ENCODE measurements around the gene RRAGA. TPM values are rescaled to one million over a fixed set of nuclear protein-coding genes. Genes with fewer than 3 reads are reported as not detected.

The RRAGA gene
- total and polyA plus RNA-seq, 5 donors from 2014 or later = 36.0 to 145 (median 123) TPM

GRCh38 chr9:19049917-19050636 lies 850 bp downstream of the RRAGA start:
- Mint-ChIP-seq H3K4me1 (peaks cover 17 to 57% (median 30%) of the 10 kb centered on the region in 4 donors), H3K36me3 (no peaks in the 10 kb centered on the region), H3K27ac (peak overlapping the region; percentile 98 to 100 (median 99)), H3K27me3 (no peaks in the 10 kb centered on the region), H3K4me3 (peak overlapping the region; percentile 93 to 97 (median 96)), H3K9me3 (no peaks in the 10 kb centered on the region)
- ATAC-seq (ENCODE audit: low read depth in 2 of 2) (no peak), DNase-seq (peak in 2 of 3 donors; percentile 11 to 38)
- H3K4me3 ChIP-seq (ENCODE audit: low read depth, low read length) = peak overlapping the region; percentile 90
- H3K9me3 ChIP-seq (ENCODE audit: control insufficient read depth in 2 of 2, low read length in 2 of 2) = no peaks in the 10 kb centered on the region
- no peaks in the 10 kb centered on the region for H3K36me3 ChIP-seq (ENCODE audit: control insufficient read depth, insufficient read depth, low read length)
- no peaks in the 10 kb centered on the region for H3K27me3 ChIP-seq (ENCODE audit: control insufficient read depth, insufficient read depth, low read length)
- peak overlapping the region; percentile 95 for H3K27ac ChIP-seq (ENCODE audit: insufficient read depth, low read length, poor library complexity, severe bottlenecking)
- H3K4me1 ChIP-seq (ENCODE audit: control insufficient read depth, insufficient read depth, low read length, poor library complexity, severe bottlenecking) = peaks cover 33% of the 10 kb centered on the region

- Histone ChIP-seq H3K36me3 (ENCODE audit: control insufficient read depth, insufficient read depth, low read length) (no peaks in the 10 kb centered on the region), H3K27ac (ENCODE audit: insufficient read depth, low read length, poor library complexity, severe bottlenecking) (peak overlapping the region; percentile 95), H3K9me3 (ENCODE audit: control insufficient read depth in 2 of 2, low read length in 2 of 2) (no peaks in the 10 kb centered on the region), H3K27me3 (ENCODE audit: control insufficient read depth, insufficient read depth, low read length) (no peaks in the 10 kb centered on the region), H3K4me3 (ENCODE audit: low read depth, low read length) (peak overlapping the region; percentile 90), H3K4me1 (ENCODE audit: control insufficient read depth, insufficient read depth, low read length, poor library complexity, severe bottlenecking) (peaks cover 33% of the 10 kb centered on the region)
- Mint-ChIP-seq H3K4me3 (peak overlapping the region; percentile 93 to 97 (median 96)), H3K36me3 (peaks cover 4% of the 10 kb centered on the region), H3K9me3 (no peaks in the 10 kb centered on the region), H3K27ac (peak overlapping the region; percentile 63 to 99 (median 98)), H3K4me1 (peaks cover 17 to 59% (median 32%) of the 10 kb centered on the region in 4 donors), H3K27me3 (no peaks in the 10 kb centered on the region)
- peak in 2 of 3 donors; percentile 14 to 41 for DNase-seq
- no peak for ATAC-seq (ENCODE audit: low read depth in 2 of 2)
Measured at GRCh38 chr9:19050637-19051591, 1.7 kb downstream of the RRAGA start.

- Histone ChIP-seq H3K27ac (ENCODE audit: insufficient read depth, low read length, poor library complexity, severe bottlenecking) (no peak overlapping the region), H3K27me3 (ENCODE audit: control insufficient read depth, insufficient read depth, low read length) (no peaks in the 10 kb centered on the region), H3K9me3 (ENCODE audit: control insufficient read depth in 2 of 2, low read length in 2 of 2) (no peaks in the 10 kb centered on the region), H3K4me1 (ENCODE audit: control insufficient read depth, insufficient read depth, low read length, poor library complexity, severe bottlenecking) (no peaks in the 10 kb centered on the region), H3K36me3 (ENCODE audit: control insufficient read depth, insufficient read depth, low read length) (peaks cover 49% of the 10 kb centered on the region), H3K4me3 (ENCODE audit: low read depth, low read length) (no peak overlapping the region)
- H3K9me3 Mint-ChIP-seq = no peaks in the 10 kb centered on the region
- DNase-seq (no peak), ATAC-seq (ENCODE audit: low read depth in 2 of 2) (no peak)
- H3K27ac Mint-ChIP-seq = no peak overlapping the region
- H3K4me1 Mint-ChIP-seq = peaks cover 8 to 21% (median 13%) of the 10 kb centered on the region in 4 donors
- H3K4me3 Mint-ChIP-seq = no peak overlapping the region
- H3K27me3 Mint-ChIP-seq = no peaks in the 10 kb centered on the region
- H3K36me3 Mint-ChIP-seq = peaks cover 51% of the 10 kb centered on the region
Measured at GRCh38 chr9:19057033-19057432, 7.8 kb downstream of the RRAGA start.

GRCh38 chr9:19074229-19074628 lies 25.0 kb downstream of the RRAGA start:
- DNase-seq = no peak
- Mint-ChIP-seq H3K27ac (no peak overlapping the region), H3K4me1 (peaks cover 4 to 13% (median 8%) of the 10 kb centered on the region in 4 donors), H3K4me3 (no peak overlapping the region), H3K9me3 (no peaks in the 10 kb centered on the region), H3K36me3 (peaks cover 47% of the 10 kb centered on the region), H3K27me3 (no peaks in the 10 kb centered on the region)
- no peak overlapping the region for H3K27ac ChIP-seq (ENCODE audit: insufficient read depth, low read length, poor library complexity, severe bottlenecking)
- H3K36me3 ChIP-seq (ENCODE audit: control insufficient read depth, insufficient read depth, low read length) = peaks cover 77% of the 10 kb centered on the region
- no peak for ATAC-seq (ENCODE audit: low read depth in 2 of 2)
- no peaks in the 10 kb centered on the region for H3K9me3 ChIP-seq (ENCODE audit: control insufficient read depth in 2 of 2, low read length in 2 of 2)
- H3K27me3 ChIP-seq (ENCODE audit: control insufficient read depth, insufficient read depth, low read length) = no peaks in the 10 kb centered on the region
- no peaks in the 10 kb centered on the region for H3K4me1 ChIP-seq (ENCODE audit: control insufficient read depth, insufficient read depth, low read length, poor library complexity, severe bottlenecking)
- H3K4me3 ChIP-seq (ENCODE audit: low read depth, low read length) = no peak overlapping the region

- Mint-ChIP-seq H3K9me3 (no peaks in the 10 kb centered on the region), H3K27me3 (no peaks in the 10 kb centered on the region), H3K4me1 (peaks cover 4 to 13% (median 8%) of the 10 kb centered on the region in 4 donors), H3K4me3 (no peak overlapping the region), H3K36me3 (peaks cover 48% of the 10 kb centered on the region), H3K27ac (no peak overlapping the region)
- Histone ChIP-seq H3K36me3 (ENCODE audit: control insufficient read depth, insufficient read depth, low read length) (peaks cover 76% of the 10 kb centered on the region), H3K4me1 (ENCODE audit: control insufficient read depth, insufficient read depth, low read length, poor library complexity, severe bottlenecking) (no peaks in the 10 kb centered on the region), H3K27me3 (ENCODE audit: control insufficient read depth, insufficient read depth, low read length) (no peaks in the 10 kb centered on the region), H3K4me3 (ENCODE audit: low read depth, low read length) (no peak overlapping the region), H3K9me3 (ENCODE audit: control insufficient read depth in 2 of 2, low read length in 2 of 2) (no peaks in the 10 kb centered on the region), H3K27ac (ENCODE audit: insufficient read depth, low read length, poor library complexity, severe bottlenecking) (no peak overlapping the region)
- DNase-seq = no peak
- no peak for ATAC-seq (ENCODE audit: low read depth in 2 of 2)
Measured at GRCh38 chr9:19074836-19075235, 25.6 kb downstream of the RRAGA start.

GRCh38 chr9:19085295-19085694 lies 36.1 kb downstream of the RRAGA start:
- H3K36me3 Mint-ChIP-seq = peaks cover 20% of the 10 kb centered on the region
- H3K4me1 Mint-ChIP-seq = peaks cover 2 to 11% (median 5%) of the 10 kb centered on the region in 4 donors
- peak overlapping the region in 1 of 3 donors; percentile 52 for H3K27ac Mint-ChIP-seq

GRCh38 chr9:19087106-19088000 lies 38.1 kb downstream of the RRAGA start:
- no peak for DNase-seq
- peaks cover 63% of the 10 kb centered on the region for H3K36me3 ChIP-seq (ENCODE audit: control insufficient read depth, insufficient read depth, low read length)
- peak overlapping the region in 1 of 3 donors; percentile 65 for H3K27ac Mint-ChIP-seq

More at GRCh38 chr9:19085295-19085694, 36.1 kb downstream of the RRAGA start:
- no peak overlapping the region for H3K4me3 ChIP-seq (ENCODE audit: low read depth, low read length)
- H3K9me3 Mint-ChIP-seq = no peaks in the 10 kb centered on the region
- H3K9me3 ChIP-seq (ENCODE audit: control insufficient read depth in 2 of 2, low read length in 2 of 2) = no peaks in the 10 kb centered on the region
- H3K4me3 Mint-ChIP-seq = no peak overlapping the region
- H3K36me3 ChIP-seq (ENCODE audit: control insufficient read depth, insufficient read depth, low read length) = peaks cover 54% of the 10 kb centered on the region
- no peaks in the 10 kb centered on the region for H3K27me3 ChIP-seq (ENCODE audit: control insufficient read depth, insufficient read depth, low read length)
- ATAC-seq (ENCODE audit: low read depth in 2 of 2) (peak in 1 of 2 donors; percentile 71), DNase-seq (peak in 2 of 3 donors; percentile 57 to 67)
- H3K4me1 ChIP-seq (ENCODE audit: control insufficient read depth, insufficient read depth, low read length, poor library complexity, severe bottlenecking) = no peaks in the 10 kb centered on the region
- H3K27ac ChIP-seq (ENCODE audit: insufficient read depth, low read length, poor library complexity, severe bottlenecking) = no peak overlapping the region
- H3K27me3 Mint-ChIP-seq = no peaks in the 10 kb centered on the region

More at GRCh38 chr9:19087106-19088000, 38.1 kb downstream of the RRAGA start:
- no peak for ATAC-seq (ENCODE audit: low read depth in 2 of 2)
- Mint-ChIP-seq H3K27me3 (no peaks in the 10 kb centered on the region), H3K4me3 (no peak overlapping the region), H3K4me1 (peaks cover 2 to 11% (median 5%) of the 10 kb centered on the region in 4 donors), H3K36me3 (peaks cover 13% of the 10 kb centered on the region), H3K9me3 (no peaks in the 10 kb centered on the region)
- Histone ChIP-seq H3K9me3 (ENCODE audit: control insufficient read depth in 2 of 2, low read length in 2 of 2) (no peaks in the 10 kb centered on the region), H3K27ac (ENCODE audit: insufficient read depth, low read length, poor library complexity, severe bottlenecking) (no peak overlapping the region), H3K4me3 (ENCODE audit: low read depth, low read length) (no peak overlapping the region), H3K4me1 (ENCODE audit: control insufficient read depth, insufficient read depth, low read length, poor library complexity, severe bottlenecking) (no peaks in the 10 kb centered on the region), H3K27me3 (ENCODE audit: control insufficient read depth, insufficient read depth, low read length) (no peaks in the 10 kb centered on the region)
